Prostate gland (tissue), 2 donors: ENCODE measurements around the gene BIK. TPM values are rescaled to one million over a fixed set of nuclear protein-coding genes. Genes with fewer than 3 reads are reported as not detected.
A peak's percentile ranks its signal among the peaks of the same experiment; 100 is the strongest.

Experiments used
- DNase-seq: peaks from one replicate; pipeline ENCODE4 v3.0.0-alpha.2; 2019; ENCODE audit warnings: low spot score
- H3K27ac ChIP-seq, 2 donors: fragments of 200-600 bp; sonication (generic); 2 replicates each; pipeline ENCODE4 v1.5.1; 2017 to 2019
- H3K27me3 ChIP-seq: fragments of 200-600 bp; sonication (generic); replicated peaks from 2 replicates; pipeline ENCODE4 v1.5.1; 2019; ENCODE audit not compliant: insufficient read depth
- H3K36me3 ChIP-seq, 2 donors: fragments of 200-600 bp; sonication (generic); 1 replicate in 1 of 2; 2 replicates in 1 of 2; pipeline versions ENCODE4 v1.5.1 to v1.8.1; 2017 to 2019
- H3K4me1 ChIP-seq: fragments of 200-600 bp; sonication (generic); replicated peaks from 2 replicates; pipeline ENCODE4 v1.5.1; 2019
- H3K4me3 ChIP-seq, 2 donors: fragments of 200-600 bp; sonication (generic); 2 replicates each; pipeline ENCODE4 v1.5.1; 2017 to 2019
- H3K9me3 ChIP-seq: fragments of 200-600 bp; sonication (generic); 2 replicates; pipeline ENCODE4 v1.5.1; 2017
- POLR2A ChIP-seq: fragments of 450-650 bp; IDR thresholded peaks from one replicate; pipeline ENCODE4 v1.6.1; 2016; ENCODE audit warnings: antibody characterized with exemption, mild to moderate bottlenecking
- POLR2AphosphoS5 ChIP-seq: sonication (generic); formaldehyde crosslinking; IDR thresholded peaks from one replicate; pipeline ENCODE4 v1.6.1; 2017; ENCODE audit warnings: antibody characterized with exemption
- WGBS: methylation state at CpG from one replicate; pipeline ENCODE4 v1.1.5; 2018; 5-methylcytosine and 5-hydroxymethylcytosine counted together
- intact Hi-C: fragments of 100-400 bp; cut with DNase I; formaldehyde crosslinking; loops from one replicate; pipeline ENCODE4 v1.14.2; 2022
- total RNA-seq, 2 donors: library from RNA; depleted of rRNA; stranded (reverse); fragments of >200 nt; gene quantifications; one replicate each; pipeline ENCODE4 v1.1.0, GENCODE V29; 2016
- TF ChIP-seq, protein P1 (sequence below), 4 experiments: fragments of 200-600 bp in 2 of 4; fragments of 450-650 bp in 2 of 4; sonication (generic) in 2 of 4; IDR thresholded peaks; 1 replicate in 3 of 4; 2 replicates in 1 of 4; pipeline ENCODE4 v1.5.1; 2016 to 2019; ENCODE audit warnings: antibody characterized with exemption in 4 of 4, mild to moderate bottlenecking in 2 of 4, moderate library complexity in 2 of 4

Gene BIK
- total RNA-seq, 2 donors from 2014 or later = 22.1 to 68.4 TPM

GRCh38 chr22:43088627-43088983 is 21.9 kb upstream of the BIK start:
- WGBS = 58% methylated on average over 9 of the region's 9 CpGs
- no peak for TF ChIP-seq POLR2A
- TF ChIP-seq, protein P1, sequence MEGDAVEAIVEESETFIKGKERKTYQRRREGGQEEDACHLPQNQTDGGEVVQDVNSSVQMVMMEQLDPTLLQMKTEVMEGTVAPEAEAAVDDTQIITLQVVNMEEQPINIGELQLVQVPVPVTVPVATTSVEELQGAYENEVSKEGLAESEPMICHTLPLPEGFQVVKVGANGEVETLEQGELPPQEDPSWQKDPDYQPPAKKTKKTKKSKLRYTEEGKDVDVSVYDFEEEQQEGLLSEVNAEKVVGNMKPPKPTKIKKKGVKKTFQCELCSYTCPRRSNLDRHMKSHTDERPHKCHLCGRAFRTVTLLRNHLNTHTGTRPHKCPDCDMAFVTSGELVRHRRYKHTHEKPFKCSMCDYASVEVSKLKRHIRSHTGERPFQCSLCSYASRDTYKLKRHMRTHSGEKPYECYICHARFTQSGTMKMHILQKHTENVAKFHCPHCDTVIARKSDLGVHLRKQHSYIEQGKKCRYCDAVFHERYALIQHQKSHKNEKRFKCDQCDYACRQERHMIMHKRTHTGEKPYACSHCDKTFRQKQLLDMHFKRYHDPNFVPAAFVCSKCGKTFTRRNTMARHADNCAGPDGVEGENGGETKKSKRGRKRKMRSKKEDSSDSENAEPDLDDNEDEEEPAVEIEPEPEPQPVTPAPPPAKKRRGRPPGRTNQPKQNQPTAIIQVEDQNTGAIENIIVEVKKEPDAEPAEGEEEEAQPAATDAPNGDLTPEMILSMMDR (IDR thresholded peaks at IDR 0.05) = no peak
- TF ChIP-seq POLR2AphosphoS5 = no peak
- peak overlapping the region in 1 of 2 donors; percentile 67 for H3K27ac ChIP-seq
- intact Hi-C loops = no loop called here
- H3K9me3 ChIP-seq = no peaks in the 10 kb centered on the region
- no peak for DNase-seq
- peaks cover 4% of the 10 kb centered on the region for H3K4me1 ChIP-seq
- peak overlapping the region; percentile 69 to 74 for H3K4me3 ChIP-seq
- H3K27me3 ChIP-seq = no peaks in the 10 kb centered on the region
- no peaks in the 10 kb centered on the region for H3K36me3 ChIP-seq

GRCh38 chr22:43088984-43089717 is 21.4 kb upstream of the BIK start, which contains the start of gene TTLL1:
TSS of gene TTLL1 (minus strand) at chr22:43089391. CDS start at chr22:43075586, 13,805 bp downstream.
- Histone ChIP-seq H3K9me3 (no peaks in the 10 kb centered on the region), H3K4me1 (peaks cover 4% of the 10 kb centered on the region), H3K27ac (peak within 1 kb of the TSS; percentile 67 to 69), H3K4me3 (peak within 1 kb of the TSS; percentile 69 to 74), H3K27me3 (no peaks in the 10 kb centered on the region), H3K36me3 (no peaks in the 10 kb centered on the region)
- 8% methylated on average over 35 of the region's 64 CpGs for WGBS
- TF ChIP-seq, protein P1 (IDR thresholded peaks at IDR 0.05) = peak in 2 of 4 experiments; percentile 25 to 33
- peak; percentile 61 for TF ChIP-seq POLR2AphosphoS5
- peak; percentile 57 for TF ChIP-seq POLR2A
- DNase-seq = peak; percentile 76
- intact Hi-C loops = no loop called here

DNA sequence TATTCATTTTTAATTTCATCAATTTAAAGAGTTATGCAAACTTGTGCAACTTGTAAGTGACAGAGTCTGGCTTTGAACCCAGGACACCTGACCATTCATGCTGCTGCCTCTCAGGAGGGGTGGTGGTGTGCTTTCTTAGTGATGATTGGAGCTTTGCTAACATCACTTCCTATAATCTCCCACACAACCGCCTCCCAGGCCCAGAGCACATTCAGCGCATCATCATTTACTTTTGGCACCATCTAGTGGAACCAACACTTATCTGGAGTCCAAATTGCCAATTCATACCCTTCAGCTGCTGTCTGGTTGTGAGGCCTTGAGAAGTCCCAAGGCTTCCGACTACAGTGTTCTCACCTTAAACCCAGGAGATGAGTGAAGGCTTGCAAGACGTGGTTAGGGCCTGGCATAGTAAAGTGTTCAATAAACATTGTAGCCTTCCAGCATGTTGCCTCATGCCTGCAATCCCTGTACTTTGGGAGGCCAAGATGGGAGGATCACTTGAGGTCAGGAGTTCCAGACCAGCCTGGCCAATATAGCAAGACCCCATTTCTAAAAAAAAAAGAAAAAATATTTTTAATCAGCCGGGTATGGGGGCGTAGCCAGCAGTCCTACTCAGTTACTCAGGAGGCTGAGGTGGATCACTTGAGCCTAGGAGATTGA is 20.3 kb upstream of the BIK start:
- Histone ChIP-seq H3K4me1 (peaks cover 4% of the 10 kb centered on the region), H3K9me3 (no peaks in the 10 kb centered on the region), H3K4me3 (no peak overlapping the region), H3K36me3 (no peaks in the 10 kb centered on the region), H3K27ac (no peak overlapping the region), H3K27me3 (no peaks in the 10 kb centered on the region)
- TF ChIP-seq, protein P1 (IDR thresholded peaks at IDR 0.05) = peak in 3 of 4 experiments; percentile 19 to 58 (median 38)
- TF ChIP-seq POLR2A (no peak), POLR2AphosphoS5 (peak; percentile 64)
- intact Hi-C loops = loop anchor here (10.0 kb wide), 1 partner anchor 315 kb away; no protein-coding TSS in a partner anchor
- 33% methylated on average over 6 of the region's 6 CpGs for WGBS
- peak; percentile 58 for DNase-seq

- no peaks in the 10 kb centered on the region for H3K9me3 ChIP-seq
Measured at GRCh38 chr22:43092085-43092484, 18.5 kb upstream of the BIK start.

More at GRCh38 chr22:43092085-43092484, 18.5 kb upstream of the BIK start:
- TF ChIP-seq POLR2A (no peak), POLR2AphosphoS5 (no peak)
- TF ChIP-seq, protein P1 (IDR thresholded peaks at IDR 0.05) = no peak
- Histone ChIP-seq H3K27me3 (no peaks in the 10 kb centered on the region), H3K4me3 (no peak overlapping the region), H3K27ac (no peak overlapping the region), H3K4me1 (peaks cover 4% of the 10 kb centered on the region), H3K36me3 (no peaks in the 10 kb centered on the region)
- DNase-seq = no peak
- 78% methylated on average over 9 of the region's 9 CpGs for WGBS
- intact Hi-C loops = loop anchor here (10.0 kb wide), 1 partner anchor 317 kb away; no protein-coding TSS in a partner anchor
